Skeletal muscle satellite cell (primary cell): Measurements from ENCODE around the gene CHST8.
"Not testable (repeated sequence)": the region's sequence is repeated elsewhere in the genome, so short reads cannot be mapped to it uniquely, and the experiment has no call there.

Experiments
- H3K27me3 ChIP-seq: 2 replicates; pipeline ENCODE4 v1.7.0; 2013; ENCODE audit warnings: low read length; ENCODE audit not compliant: control insufficient read depth, insufficient read depth
- H3K36me3 ChIP-seq: 2 replicates; pipeline ENCODE4 v1.7.0; 2013; ENCODE audit warnings: mild to moderate bottlenecking, control low read depth, low read length; ENCODE audit not compliant: insufficient read depth
- H3K4me1 ChIP-seq: 2 replicates; pipeline ENCODE4 v1.7.0; 2013; ENCODE audit warnings: low read length; ENCODE audit not compliant: control insufficient read depth, insufficient read depth
- H3K4me2 ChIP-seq: 2 replicates; pipeline ENCODE4 v1.7.0; 2013; ENCODE audit warnings: mild to moderate bottlenecking, low read length
- H3K4me3 ChIP-seq: 2 replicates; pipeline ENCODE4 v1.7.0; 2013; ENCODE audit warnings: low read length
- H3K9ac ChIP-seq: 2 replicates; pipeline ENCODE4 v1.7.0; 2013; ENCODE audit warnings: mild to moderate bottlenecking, low read depth, low read length, moderate library complexity
- H3K9me3 ChIP-seq: replicated peaks from 2 replicates; pipeline ENCODE4 v1.7.0; 2013; ENCODE audit warnings: mild to moderate bottlenecking, control low read depth, low read length

The CHST8 gene

DNA sequence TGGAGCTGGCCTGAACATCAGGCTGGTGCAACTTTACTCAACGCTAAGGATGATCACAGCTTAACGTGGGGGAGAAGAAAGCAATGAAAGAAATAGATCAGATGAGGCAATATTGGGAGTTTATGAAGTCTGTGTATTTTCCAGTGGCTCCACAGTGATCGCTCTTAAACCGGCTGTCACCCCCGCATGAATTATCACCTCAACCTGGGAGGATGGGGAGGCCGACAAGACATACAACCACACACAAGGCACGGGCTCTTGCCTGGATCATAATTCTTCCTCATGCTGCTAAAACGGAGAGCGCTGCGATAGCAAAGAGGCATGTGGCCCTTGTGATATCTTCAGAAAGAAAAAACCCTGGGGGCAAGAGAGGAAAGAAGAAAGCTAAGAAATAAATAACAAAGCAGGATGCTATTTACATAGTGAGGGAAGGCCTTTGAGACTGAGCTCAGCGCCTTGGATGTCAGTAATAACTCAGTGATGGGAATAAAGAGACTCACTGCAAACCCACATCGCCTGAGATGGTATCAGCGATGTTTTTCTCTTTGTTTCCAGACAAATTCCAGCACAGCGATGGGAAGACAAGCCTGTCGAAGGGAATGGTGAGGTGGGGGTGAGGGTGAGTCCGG, 19.1 kb upstream of the CHST8 start:
- Histone ChIP-seq H3K4me1 (no peaks in the 10 kb centered on the region), H3K9me3 (peaks cover 7% of the 10 kb centered on the region), H3K4me2 (no peak overlapping the region), H3K27me3 (no peaks in the 10 kb centered on the region), H3K36me3 (no peaks in the 10 kb centered on the region), H3K9ac (no peak overlapping the region), H3K4me3 (no peak overlapping the region)

DNA sequence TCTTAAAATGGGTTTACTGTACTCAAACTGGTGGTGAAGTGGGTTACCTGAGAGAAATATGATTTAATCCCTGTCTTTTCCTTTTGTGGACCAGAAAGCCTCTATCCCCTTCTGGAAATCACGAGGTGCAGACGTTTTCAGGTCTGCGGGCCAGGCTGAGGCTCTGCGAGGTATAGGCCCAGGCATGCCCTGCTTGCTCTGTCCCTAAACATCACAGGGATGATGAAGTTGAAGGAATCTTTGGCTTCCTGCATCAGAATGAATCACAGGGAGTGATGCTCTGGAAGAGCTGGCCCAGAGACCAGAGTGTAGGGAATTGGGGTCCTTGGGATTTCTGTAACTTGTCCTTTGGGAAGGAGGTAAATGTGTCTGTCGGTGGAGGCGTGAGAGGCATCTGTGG, 18.4 kb upstream of the CHST8 start:
- Histone ChIP-seq H3K9ac (no peak overlapping the region), H3K36me3 (no peaks in the 10 kb centered on the region), H3K27me3 (no peaks in the 10 kb centered on the region), H3K4me1 (no peaks in the 10 kb centered on the region), H3K4me3 (no peak overlapping the region), H3K4me2 (no peak overlapping the region), H3K9me3 (peaks cover 7% of the 10 kb centered on the region)

DNA sequence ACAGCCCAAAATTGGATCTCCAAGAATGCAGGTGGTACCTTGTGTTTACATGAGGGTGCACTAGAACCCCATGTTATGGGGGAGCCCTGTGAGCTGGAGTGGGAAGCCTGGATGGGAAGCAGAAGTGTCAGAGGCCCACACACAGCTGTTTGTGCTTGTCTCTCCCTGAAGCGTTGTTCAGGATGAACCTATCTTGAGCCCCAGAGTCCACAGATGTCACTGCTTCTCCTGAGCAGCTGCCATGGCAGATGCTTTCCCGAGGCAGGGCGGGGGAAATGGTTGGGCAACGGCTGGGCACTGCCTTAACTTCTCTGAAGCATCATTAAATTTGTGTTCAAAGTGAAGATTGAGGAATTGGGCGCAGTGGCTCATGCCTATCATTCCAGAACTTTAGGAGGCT, 17.1 kb upstream of the CHST8 start:
- Histone ChIP-seq H3K27me3 (no peaks in the 10 kb centered on the region), H3K36me3 (no peaks in the 10 kb centered on the region), H3K4me2 (no peak overlapping the region), H3K9ac (no peak overlapping the region), H3K4me3 (no peak overlapping the region), H3K4me1 (no peaks in the 10 kb centered on the region), H3K9me3 (peaks cover 7% of the 10 kb centered on the region)

DNA sequence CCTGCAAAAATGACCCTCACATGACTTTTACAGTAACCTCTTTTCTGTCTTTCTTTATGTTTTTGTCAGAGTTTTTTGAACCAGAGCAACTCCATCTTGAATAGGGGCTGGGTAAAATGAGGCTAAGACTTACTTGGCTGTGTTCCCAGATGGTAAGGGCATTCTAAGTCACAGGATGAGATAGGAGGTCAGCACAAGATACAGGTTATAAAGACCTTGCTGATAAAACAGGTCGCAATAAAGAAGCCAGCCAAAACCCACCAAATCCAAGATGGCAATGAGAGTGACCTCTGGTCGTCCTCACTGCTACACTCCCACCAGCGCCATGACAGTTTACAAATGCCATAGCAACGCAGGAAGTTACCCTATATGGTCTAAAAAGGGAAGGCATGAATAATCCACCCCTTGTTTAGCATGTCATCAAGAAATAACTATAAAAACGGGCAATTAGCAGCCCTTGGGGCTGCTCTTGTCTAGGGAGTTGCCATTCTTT, 15.9 kb upstream of the CHST8 start:
- H3K27me3 ChIP-seq, H3K9ac ChIP-seq, H3K36me3 ChIP-seq, H3K4me1 ChIP-seq, H3K4me2 ChIP-seq, H3K4me3 ChIP-seq, H3K9me3 ChIP-seq: not testable (repeated sequence)

- Histone ChIP-seq H3K4me3 (no peak overlapping the region), H3K36me3 (no peaks in the 10 kb centered on the region), H3K9me3 (peaks cover 5% of the 10 kb centered on the region), H3K9ac (no peak overlapping the region), H3K27me3 (no peaks in the 10 kb centered on the region), H3K4me2 (no peak overlapping the region), H3K4me1 (no peaks in the 10 kb centered on the region)
Observed at GRCh38 chr19:33606556-33606955, 15.2 kb upstream of the CHST8 start.

- Histone ChIP-seq H3K27me3 (peaks cover 4% of the 10 kb centered on the region), H3K4me1 (no peaks in the 10 kb centered on the region), H3K9me3 (no peaks in the 10 kb centered on the region), H3K4me3 (no peak overlapping the region), H3K36me3 (no peaks in the 10 kb centered on the region), H3K4me2 (no peak overlapping the region), H3K9ac (no peak overlapping the region)
Observed at GRCh38 chr19:33609353-33609752, 12.4 kb upstream of the CHST8 start.

DNA sequence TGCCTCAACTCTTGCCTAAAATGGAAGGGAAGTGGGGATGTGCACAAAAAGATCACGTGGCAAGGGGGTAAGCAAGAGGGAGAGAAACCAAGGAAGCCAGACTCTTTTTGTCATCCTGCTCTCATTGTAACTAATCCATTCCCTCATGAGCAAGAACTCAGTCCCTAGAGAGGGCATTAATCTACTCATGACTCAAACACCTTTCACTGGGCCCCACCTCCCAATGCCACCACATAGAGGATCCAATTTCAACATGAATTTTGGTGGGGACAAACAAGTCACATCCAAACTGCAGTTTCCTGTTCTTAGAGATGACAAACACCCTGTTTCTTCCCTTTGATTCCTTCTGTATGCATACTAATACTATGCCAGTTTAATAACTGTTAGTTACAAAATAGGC, 11.2 kb upstream of the CHST8 start:
- no peaks in the 10 kb centered on the region for H3K9me3 ChIP-seq
- no peak overlapping the region for H3K4me3 ChIP-seq
- no peaks in the 10 kb centered on the region for H3K4me1 ChIP-seq
- no peak overlapping the region for H3K9ac ChIP-seq
- H3K4me2 ChIP-seq, result no peak overlapping the region
- H3K36me3 ChIP-seq, result no peaks in the 10 kb centered on the region
- peaks cover 4% of the 10 kb centered on the region for H3K27me3 ChIP-seq

DNA sequence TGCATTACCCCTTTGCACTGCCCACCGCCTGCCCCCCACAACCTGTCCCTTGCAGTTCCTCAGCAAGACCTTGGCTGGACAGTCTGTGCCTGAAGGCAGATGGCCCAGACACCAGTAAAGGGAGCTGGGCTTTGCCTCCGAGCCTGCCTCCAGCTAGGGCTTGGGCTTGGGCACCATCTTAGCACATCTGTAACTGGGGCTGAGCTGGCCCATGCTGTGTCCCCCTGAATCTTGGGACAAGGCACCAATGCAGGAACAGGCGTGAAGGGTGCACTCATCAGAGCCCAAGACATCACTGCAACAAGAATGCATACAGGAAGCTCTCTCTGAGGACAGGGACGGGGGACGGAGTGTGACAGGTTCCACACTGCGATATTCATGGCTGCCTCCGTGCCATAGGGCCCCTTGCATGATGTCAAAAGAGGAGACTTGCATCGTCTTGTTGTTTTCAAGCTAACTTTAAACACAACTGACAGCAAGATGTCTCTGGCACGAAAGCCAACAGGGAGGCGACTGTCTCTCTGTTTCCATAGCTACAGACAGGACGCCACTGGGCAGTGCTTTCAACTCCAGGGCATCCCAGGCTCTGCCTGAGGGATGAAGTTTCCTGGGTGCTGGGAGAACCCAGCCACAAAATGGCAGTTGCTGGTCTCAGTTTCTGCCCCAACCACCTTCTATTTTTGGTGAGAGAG, 8.7 kb upstream of the CHST8 start:
- Histone ChIP-seq H3K4me2 (no peak overlapping the region), H3K9me3 (no peaks in the 10 kb centered on the region), H3K4me1 (no peaks in the 10 kb centered on the region), H3K27me3 (peaks cover 4% of the 10 kb centered on the region), H3K36me3 (no peaks in the 10 kb centered on the region), H3K9ac (no peak overlapping the region), H3K4me3 (no peak overlapping the region)

DNA sequence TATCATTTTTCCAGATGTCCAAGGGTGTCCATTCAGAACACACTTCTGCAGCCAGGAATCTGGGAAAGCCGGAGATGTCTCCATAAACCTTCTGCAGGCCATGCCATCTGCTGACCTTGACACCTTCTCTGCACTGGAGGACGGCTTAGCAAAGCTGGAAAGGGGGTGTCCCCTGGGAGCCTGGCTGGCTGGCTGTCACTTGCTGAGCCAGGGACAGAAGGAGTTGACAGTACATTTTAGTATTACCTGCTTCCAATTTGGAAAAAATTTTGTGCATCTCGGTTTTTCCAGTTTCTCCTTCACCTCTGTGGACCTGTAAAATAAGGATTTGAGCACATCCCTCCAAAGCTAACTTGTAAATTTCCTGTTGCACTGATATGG, 8.1 kb upstream of the CHST8 start:
- Histone ChIP-seq H3K36me3 (no peaks in the 10 kb centered on the region), H3K4me1 (no peaks in the 10 kb centered on the region), H3K4me2 (no peak overlapping the region)

DNA sequence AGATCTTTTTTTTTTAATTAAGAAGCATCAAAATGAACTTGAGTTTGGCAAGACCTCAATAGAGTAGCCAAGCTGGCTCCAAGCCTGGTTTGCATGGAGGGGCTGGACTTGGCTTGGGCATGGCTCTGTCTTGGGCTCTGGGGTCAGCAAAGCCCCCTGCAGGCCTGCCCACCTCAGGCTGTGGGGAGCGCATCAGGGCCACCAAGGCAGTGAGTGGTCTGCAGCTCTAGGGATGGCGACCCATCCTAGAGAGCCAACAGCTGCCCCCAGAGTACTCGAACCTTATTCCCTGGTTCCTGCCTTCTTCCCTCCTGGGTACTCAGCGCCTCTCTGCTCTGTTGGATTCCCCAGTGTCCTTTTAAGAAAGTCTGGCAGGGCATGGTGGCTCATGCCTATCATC, 5.4 kb upstream of the CHST8 start:
- H3K9me3 ChIP-seq, result no peaks in the 10 kb centered on the region
- peaks cover 27% of the 10 kb centered on the region for H3K27me3 ChIP-seq
- no peak overlapping the region for H3K9ac ChIP-seq
- no peak overlapping the region for H3K4me3 ChIP-seq
- no peak overlapping the region for H3K4me2 ChIP-seq
- no peaks in the 10 kb centered on the region for H3K4me1 ChIP-seq
- H3K36me3 ChIP-seq, result no peaks in the 10 kb centered on the region

More for the DNA sequence above, 8.1 kb upstream of the CHST8 start:
- Histone ChIP-seq H3K27me3 (peaks cover 4% of the 10 kb centered on the region), H3K4me3 (no peak overlapping the region), H3K9me3 (no peaks in the 10 kb centered on the region), H3K9ac (no peak overlapping the region)

- Histone ChIP-seq H3K4me1 (no peaks in the 10 kb centered on the region), H3K27me3 (peaks cover 27% of the 10 kb centered on the region), H3K36me3 (no peaks in the 10 kb centered on the region), H3K4me3 (no peak overlapping the region), H3K4me2 (no peak overlapping the region), H3K9me3 (no peaks in the 10 kb centered on the region), H3K9ac (no peak overlapping the region)
Observed at GRCh38 chr19:33616857-33617256, 4.9 kb upstream of the CHST8 start.

DNA sequence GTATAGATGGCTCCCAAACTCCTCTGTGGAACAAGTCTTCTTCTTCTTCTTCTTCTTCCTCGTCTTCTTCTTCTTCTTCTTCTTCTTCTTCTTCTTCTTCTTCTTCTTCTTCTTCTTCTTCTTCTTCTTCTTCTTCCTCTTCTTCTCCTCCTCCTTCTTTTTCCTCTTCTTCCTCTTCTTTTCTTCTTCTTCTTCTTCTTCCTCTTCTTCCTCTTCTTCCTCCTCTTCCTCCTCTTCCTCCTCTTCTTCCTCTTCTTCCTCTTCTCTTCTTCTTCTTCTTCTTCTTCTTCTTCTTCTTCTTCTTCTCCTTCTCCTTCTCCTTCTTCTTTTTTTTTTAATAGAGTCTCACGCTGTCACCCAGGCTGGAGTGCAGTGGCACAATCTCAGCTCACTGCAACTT, 3.4 kb upstream of the CHST8 start:
- peaks cover 39% of the 10 kb centered on the region for H3K27me3 ChIP-seq
- H3K36me3 ChIP-seq, H3K9ac ChIP-seq, H3K4me2 ChIP-seq, H3K4me1 ChIP-seq, H3K4me3 ChIP-seq, H3K9me3 ChIP-seq: not testable (repeated sequence)
